ENCODE results near the gene FKBP1A. TPM values are rescaled to one million over a fixed set of nuclear protein-coding genes. Genes with fewer than 3 reads are reported as not detected.

The FKBP1A gene
- total and polyA plus RNA-seq, 2 of the 4 experiments (the other 2 are of a cell fraction): 120 to 528 TPM

GRCh38 chr20:1364106-1364505, 28.7 kb downstream of the FKBP1A start:
- dilution Hi-C loops (cut with HindIII; ENCODE audit: low sequenced_read_pairs, unreplicated experiment) (no loop called here), in situ Hi-C loops (cut with MboI; ENCODE audit: low sequenced_read_pairs) (no loop called here), intact Hi-C loops (cut with micrococcal nuclease) (no loop called here)
- H3K27me3 ChIP-seq (ENCODE audit: control insufficient read depth, insufficient read depth, low read length): no peaks in the 10 kb centered on the region
- no TSS peak for BruUV-seq (replicated peaks)
- H3K9me3 ChIP-seq (ENCODE audit: control insufficient read depth, insufficient read depth, low read length): no peaks in the 10 kb centered on the region
- H2AK9ac ChIP-seq (replicated peaks; ENCODE audit: low read depth, low read length, poor library complexity): no peak overlapping the region
- no peak overlapping the region for H3K18ac ChIP-seq (ENCODE audit: low read depth, low read length)
- peaks cover 48 to 54% of the 10 kb centered on the region in 2 experiments for H3K79me1 ChIP-seq (ENCODE audit: low read depth in 1 of 2, low read length in 2 of 2)
- H2BK120ac ChIP-seq (ENCODE audit: low read depth, low read length): no peak overlapping the region
- ChIA-PET CTCF (no interaction called here), POLR2A (ENCODE audit: unreplicated experiment) (no interaction called here)
- H3K27ac ChIP-seq (ENCODE audit: insufficient read depth, low read length): no peak overlapping the region
- peaks cover 21% of the 10 kb centered on the region for H3K9me1 ChIP-seq (ENCODE audit: insufficient read depth, low read length)
- no peak overlapping the region for H2BK15ac ChIP-seq (ENCODE audit: low read depth, low read length)
- no peak overlapping the region for H3K23ac ChIP-seq (ENCODE audit: low read depth, low read length)
- H3K9ac ChIP-seq (ENCODE audit: low read depth, low read length): no peak overlapping the region
- H4K8ac ChIP-seq (ENCODE audit: low read depth in 2 of 2, low read length in 2 of 2): no peak overlapping the region
- WGBS, 2 experiments (ENCODE audit: extremely low coverage in 2 of 2, insufficient read length in 1 of 2): 80% methylated on average over 1 of the region's 2 CpGs; no CpG with 5 or more reads in 1 of the 2 experiments
- no peak for DNase-seq
- TF ChIP-seq CEBPB (IDR thresholded peaks at IDR 0.05; ENCODE audit: low read depth, low read length) (no peak), SMC3 (IDR thresholded peaks at IDR 0.05; ENCODE audit: low read depth, low read length) (no peak), MXI1 (IDR thresholded peaks at IDR 0.05; ENCODE audit: borderline replicate concordance, low read depth, low read length) (no peak), FOS (IDR thresholded peaks at IDR 0.05; ENCODE audit: low read depth, low read length) (no peak), NFE2L2 (IDR thresholded peaks at IDR 0.05; ENCODE audit: low read depth, low read length) (no peak)
- TF ChIP-seq, protein P1, sequence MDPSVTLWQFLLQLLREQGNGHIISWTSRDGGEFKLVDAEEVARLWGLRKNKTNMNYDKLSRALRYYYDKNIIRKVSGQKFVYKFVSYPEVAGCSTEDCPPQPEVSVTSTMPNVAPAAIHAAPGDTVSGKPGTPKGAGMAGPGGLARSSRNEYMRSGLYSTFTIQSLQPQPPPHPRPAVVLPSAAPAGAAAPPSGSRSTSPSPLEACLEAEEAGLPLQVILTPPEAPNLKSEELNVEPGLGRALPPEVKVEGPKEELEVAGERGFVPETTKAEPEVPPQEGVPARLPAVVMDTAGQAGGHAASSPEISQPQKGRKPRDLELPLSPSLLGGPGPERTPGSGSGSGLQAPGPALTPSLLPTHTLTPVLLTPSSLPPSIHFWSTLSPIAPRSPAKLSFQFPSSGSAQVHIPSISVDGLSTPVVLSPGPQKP (IDR thresholded peaks at IDR 0.05; ENCODE audit: borderline replicate concordance, low read depth, low read length): no peak
- no peak overlapping the region for H3K56ac ChIP-seq (ENCODE audit: extremely low read depth, insufficient read depth, low read length)
- H3K14ac ChIP-seq (replicated peaks; ENCODE audit: low read depth, low read length): no peak overlapping the region
- H2BK20ac ChIP-seq (ENCODE audit: low read depth, low read length): no peak overlapping the region
- H4K5ac ChIP-seq (ENCODE audit: low read depth, low read length): no peak overlapping the region
- no peak overlapping the region for H4K91ac ChIP-seq (ENCODE audit: insufficient read depth, low read depth, low read length)
- no peak overlapping the region for H2AK5ac ChIP-seq (ENCODE audit: low read depth, low read length)
- no peak overlapping the region for H3K4me2 ChIP-seq (ENCODE audit: low read depth, low read length)
- H2BK5ac ChIP-seq (ENCODE audit: low read depth, low read length, poor library complexity, severe bottlenecking): no peak overlapping the region
- H3K4ac ChIP-seq (ENCODE audit: low read depth, low read length): no peak overlapping the region
- peaks cover 7% of the 10 kb centered on the region for H3K4me1 ChIP-seq (ENCODE audit: control insufficient read depth, insufficient read depth, low read length)
- no peak overlapping the region for H2AFZ ChIP-seq (replicated peaks; ENCODE audit: low read length, poor library complexity)
- peaks cover 16% of the 10 kb centered on the region for H4K20me1 ChIP-seq (ENCODE audit: insufficient read depth, low read length)
- H3K36me3 ChIP-seq (ENCODE audit: control insufficient read depth, insufficient read depth, low read length): peaks cover 23% of the 10 kb centered on the region
- no peak for ATAC-seq (ENCODE audit: low read depth)
- H3K4me3 ChIP-seq (ENCODE audit: insufficient read depth, low read depth, low read length): no peak overlapping the region
